OCI-LY7 (cell line): ENCODE data around the gene NXF3. TPM values are rescaled to one million over a fixed set of nuclear protein-coding genes. Genes with fewer than 3 reads are reported as not detected.

Experiments used
- BruUV-seq: library from RNA; stranded (reverse); fragments of 400-500 nt; replicated peaks from 2 replicates; lab custom pipeline; 2021; lab: Mats Ljungman, UMichigan
- CTCF ChIA-PET: fragments of 300-600 bp; sonication (Branson Sonifier 250); formaldehyde crosslinking; loops from one replicate; lab custom pipeline; 2022; ENCODE audit warnings: antibody characterized with exemption; ENCODE audit not compliant: unreplicated experiment; lab: Charles Lee
- POLR2A ChIA-PET: fragments of 300-600 bp; sonication (Branson Sonifier 250); formaldehyde crosslinking; loops from one replicate; lab custom pipeline; 2022; ENCODE audit warnings: antibody characterized with exemption; lab: Charles Lee
- DNase-seq: peaks from one replicate; pipeline ENCODE4 v3.0.0-alpha.2; 2015; ENCODE audit warnings: low spot score
- H2AFZ ChIP-seq: fragments of 200-600 bp; sonication (generic), shearing (Covaris generic); 2 replicates; pipeline ENCODE4 v1.6.1; 2014; ENCODE audit warnings: mild to moderate bottlenecking, antibody characterized with exemption, low read length, moderate library complexity
- H3K27ac ChIP-seq: fragments of 200-600 bp; sonication (generic); 2 replicates; pipeline ENCODE4 v1.5.1; 2014; ENCODE audit warnings: mixed run types, low read depth, mild to moderate bottlenecking, moderate library complexity, low read length, inconsistent platforms; ENCODE audit not compliant: poor library complexity, severe bottlenecking
- H3K36me3 ChIP-seq: fragments of 200-600 bp; sonication (generic); 2 replicates; pipeline ENCODE4 v1.6.1; 2014; ENCODE audit warnings: mild to moderate bottlenecking, antibody characterized with exemption, low read length, moderate library complexity, mixed read lengths; ENCODE audit not compliant: insufficient read depth
- H3K4me1 ChIP-seq: fragments of 200-600 bp; sonication (generic); 2 replicates; pipeline ENCODE4 v1.5.1; 2014; ENCODE audit warnings: mild to moderate bottlenecking, low read length; ENCODE audit not compliant: insufficient read depth, poor library complexity, severe bottlenecking
- H3K4me2 ChIP-seq: fragments of 200-600 bp; sonication (generic); 2 replicates; pipeline ENCODE4 v1.6.1; 2014; ENCODE audit warnings: mild to moderate bottlenecking, low read length
- H3K4me3 ChIP-seq: fragments of 200-600 bp; sonication (generic); 2 replicates; pipeline ENCODE4 v1.5.1; 2014; ENCODE audit warnings: mild to moderate bottlenecking, low read depth, low read length; ENCODE audit not compliant: poor library complexity, severe bottlenecking
- H3K79me2 ChIP-seq: fragments of 200-600 bp; sonication (generic); 2 replicates; pipeline ENCODE4 v1.6.1; 2016; ENCODE audit warnings: low read depth, mild to moderate bottlenecking, low read length, moderate library complexity, mixed read lengths; ENCODE audit not compliant: insufficient read depth
- H3K9me2 ChIP-seq: fragments of 200-600 bp; sonication (generic); 2 replicates; pipeline ENCODE4 v1.6.1; 2016; ENCODE audit warnings: mild to moderate bottlenecking, low read length, mixed read lengths; ENCODE audit not compliant: insufficient read depth
- H3K9me3 ChIP-seq: fragments of 200-600 bp; sonication (generic); 2 replicates; pipeline ENCODE4 v1.6.1; 2014; ENCODE audit warnings: mild to moderate bottlenecking, mixed run types, low read length, mixed read lengths
- H4K20me1 ChIP-seq: fragments of 200-600 bp; sonication (generic); 2 replicates; pipeline ENCODE4 v1.6.1; 2014; ENCODE audit warnings: mild to moderate bottlenecking, antibody characterized with exemption, low read length, moderate library complexity, mixed read lengths; ENCODE audit not compliant: insufficient read depth
- CTCF ChIP-seq: fragments of 200-600 bp; sonication (generic); conservative IDR thresholded peaks from 2 replicates; pipeline ENCODE4 v1.5.1; 2014; ENCODE audit warnings: mild to moderate bottlenecking, antibody characterized with exemption, low read length, moderate library complexity, mixed read lengths
- EZH2phosphoT487 ChIP-seq: fragments of 200-600 bp; sonication (generic); IDR thresholded peaks from 2 replicates; pipeline ENCODE4 v1.6.1; 2018; ENCODE audit warnings: low read depth, borderline replicate concordance, mild to moderate bottlenecking, mixed run types, antibody characterized with exemption, low read length, moderate library complexity, mixed read lengths
- intact Hi-C: fragments of 100-400 bp; cut with micrococcal nuclease; formaldehyde crosslinking; loops from one replicate; pipeline ENCODE4 v1.10.0; 2022; ENCODE audit not compliant: unreplicated experiment
- total RNA-seq, 2 experiments: library from RNA; depleted of rRNA in 1 of 2; stranded (reverse); fragments of >200 nt in 1 of 2; shearing (Covaris generic) in 1 of 2; gene quantifications; 2 replicates each; pipeline ENCODE4 v1.2.3, GENCODE V29; 2014 to 2022

The NXF3 gene
- total RNA-seq, 2 experiments from 2014 or later: not detected

GRCh38 chrX:103063918-103064434 lies 29.0 kb downstream of the NXF3 start, which contains the start of gene BEX1:
Gene BEX1, minus strand, starts transcription at chrX:103064171. Its CDS starts 897 bp downstream, at chrX:103063274.
- Histone ChIP-seq H3K9me3 (no peaks in the 10 kb centered on the region), H3K4me1 (no peaks in the 10 kb centered on the region), H3K4me2 (no peak within 1 kb of the TSS), H2AFZ (no peak within 1 kb of the TSS), H3K4me3 (no peak within 1 kb of the TSS), H3K27ac (no peak within 1 kb of the TSS), H3K79me2 (no peaks in the 10 kb centered on the region), H4K20me1 (no peaks in the 10 kb centered on the region), H3K36me3 (no peaks in the 10 kb centered on the region), H3K9me2 (no peaks in the 10 kb centered on the region)
- TF ChIP-seq EZH2phosphoT487: no peak
- TF ChIP-seq CTCF: no peak
- CTCF ChIA-PET: no interaction called here
- intact Hi-C loops: no loop called here
- POLR2A ChIA-PET: no interaction called here
- BruUV-seq: no TSS peak
- no peak for DNase-seq

GRCh38 chrX:103063191-103063845 lies 29.6 kb downstream of the NXF3 start:
- intact Hi-C loops: no loop called here
- ChIA-PET CTCF (no interaction called here), POLR2A (no interaction called here)
- no peak overlapping the region for H3K27ac ChIP-seq
- no peak overlapping the region for H2AFZ ChIP-seq
- no peaks in the 10 kb centered on the region for H3K9me3 ChIP-seq
- TF ChIP-seq CTCF (no peak), EZH2phosphoT487 (no peak)
- H3K4me2 ChIP-seq: no peak overlapping the region
- BruUV-seq: no TSS peak
- H4K20me1 ChIP-seq: no peaks in the 10 kb centered on the region
- DNase-seq: no peak
- no peak overlapping the region for H3K4me3 ChIP-seq
- no peaks in the 10 kb centered on the region for H3K4me1 ChIP-seq
- H3K79me2 ChIP-seq: no peaks in the 10 kb centered on the region
- no peaks in the 10 kb centered on the region for H3K36me3 ChIP-seq
- H3K9me2 ChIP-seq: no peaks in the 10 kb centered on the region

DNA sequence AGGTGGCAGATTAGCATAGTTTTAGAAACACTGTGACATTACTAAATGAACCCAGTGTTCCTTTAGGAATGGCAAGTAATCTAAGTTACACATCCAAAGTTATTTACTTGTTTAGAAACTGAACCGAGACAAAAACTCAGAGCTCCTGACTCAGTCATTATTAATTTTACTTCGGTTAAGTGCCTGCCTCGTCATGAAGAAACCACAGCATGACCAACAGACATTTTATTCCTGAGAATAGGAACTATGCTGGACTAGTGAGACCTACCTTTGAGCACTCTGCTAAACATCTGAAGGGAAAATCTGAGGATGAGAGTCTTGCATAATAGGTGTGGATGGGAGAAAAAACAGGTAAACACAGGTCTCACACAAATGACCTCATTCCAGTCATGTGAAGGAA lies 31.5 kb downstream of the NXF3 start:
- DNase-seq: no peak
- Histone ChIP-seq H3K27ac (no peak overlapping the region), H4K20me1 (no peaks in the 10 kb centered on the region), H3K79me2 (no peaks in the 10 kb centered on the region), H3K4me3 (no peak overlapping the region), H3K4me1 (no peaks in the 10 kb centered on the region), H3K9me3 (no peaks in the 10 kb centered on the region), H3K4me2 (no peak overlapping the region), H3K36me3 (no peaks in the 10 kb centered on the region), H2AFZ (no peak overlapping the region), H3K9me2 (no peaks in the 10 kb centered on the region)
- TF ChIP-seq EZH2phosphoT487 (no peak), CTCF (no peak)
- intact Hi-C loops: no loop called here
- BruUV-seq: no TSS peak
- ChIA-PET POLR2A (no interaction called here), CTCF (no interaction called here)
